Tibial artery (tissue), 4 donors: ENCODE data around the gene GRIFIN.

Experiments
- DNase-seq, 2 donors: peaks; one replicate each; pipeline ENCODE4 v3.0.0-alpha.2; 2019
- H3K27ac ChIP-seq, 2 donors: fragments of 200-600 bp; sonication (generic) in 1 of 2; 1 replicate in 1 of 2; 2 replicates in 1 of 2; pipeline ENCODE4 v1.5.1; 2018 to 2019; ENCODE audit warnings: mild to moderate bottlenecking in 1 of 2
- H3K27me3 ChIP-seq, 2 donors: fragments of 200-600 bp; sonication (generic) in 1 of 2; one replicate each; pipeline versions ENCODE4 v1.5.1 to v1.6.0; 2016 to 2019
- H3K36me3 ChIP-seq, 3 donors: fragments of 200-600 bp; sonication (generic) in 2 of 3; one replicate each; pipeline ENCODE4 v1.5.1; 2016 to 2019; ENCODE audit warnings: mild to moderate bottlenecking in 2 of 3
- H3K4me1 ChIP-seq, 4 donors: fragments of 200-600 bp; sonication (generic) in 2 of 4; 1 replicate in 3 of 4; 2 replicates in 1 of 4; pipeline ENCODE4 v1.5.1; 2016 to 2019
- H3K4me3 ChIP-seq, 2 donors: fragments of 200-600 bp; sonication (generic) in 1 of 2; 1 replicate in 1 of 2; 2 replicates in 1 of 2; pipeline ENCODE4 v1.5.1; 2018 to 2019; ENCODE audit warnings: mild to moderate bottlenecking in 2 of 2
- H3K9me3 ChIP-seq, 3 donors: fragments of 200-600 bp; sonication (generic) in 1 of 3; one replicate each; pipeline ENCODE4 v1.5.1; 2016 to 2019
- CTCF ChIP-seq, 2 experiments: fragments of 200-600 bp in 1 of 2; fragments of 450-650 bp in 1 of 2; IDR thresholded peaks; one replicate each; pipeline ENCODE4 v1.5.1; 2017 to 2019; ENCODE audit warnings: antibody characterized with exemption in 2 of 2, mild to moderate bottlenecking in 1 of 2, moderate library complexity in 1 of 2
- intact Hi-C: fragments of 100-400 bp; cut with DNase I; formaldehyde crosslinking; loops from one replicate; pipeline ENCODE4 v1.15.0; 2023; ENCODE audit warnings: low total_unique reads

GRIFIN gene

GRCh38 chr7:2476298-2476697, at the start of gene GRIFIN:
GRIFIN (minus strand) TSS chr7:2476398; CDS start chr7:2476383, 15 bp downstream.
- Histone ChIP-seq H3K27ac (no peak within 1 kb of the TSS), H3K36me3 (no peaks in the 10 kb centered on the region), H3K4me1 (peaks cover 9 to 29% (median 20%) of the 10 kb centered on the region in 4 donors), H3K9me3 (no peaks in the 10 kb centered on the region), H3K4me3 (no peak within 1 kb of the TSS), H3K27me3 (peaks cover 0 to 63% of the 10 kb centered on the region in 2 donors)
- TF ChIP-seq CTCF (IDR thresholded peaks at IDR 0.05): no peak
- DNase-seq: no peak
- intact Hi-C loops: no loop called here

- peaks cover 0 to 89% of the 10 kb centered on the region in 2 donors for H3K27me3 ChIP-seq
- no peak for TF ChIP-seq CTCF (IDR thresholded peaks at IDR 0.05)
- peaks cover 0 to 7% (median 7%) of the 10 kb centered on the region in 3 donors for H3K36me3 ChIP-seq
- peaks cover 0 to 74% (median 34%) of the 10 kb centered on the region in 4 donors for H3K4me1 ChIP-seq
- no peak for DNase-seq
- intact Hi-C loops: loop anchor here (5.0 kb wide), 1 partner anchor 37 kb away; no protein-coding TSS in a partner anchor
- no peak overlapping the region for H3K27ac ChIP-seq
- no peak overlapping the region for H3K4me3 ChIP-seq
- H3K9me3 ChIP-seq: no peaks in the 10 kb centered on the region
These were observed 48.8 kb upstream of the GRIFIN start for GRCh38 chr7:2524808-2525657.

- no peak overlapping the region for H3K27ac ChIP-seq
- intact Hi-C loops: loop anchor here (5.0 kb wide), 1 partner anchor 38 kb away; no protein-coding TSS in a partner anchor
- peaks cover 0 to 81% of the 10 kb centered on the region in 2 donors for H3K27me3 ChIP-seq
- peak in 1 of 2 donors; percentile 57 for DNase-seq
- H3K4me1 ChIP-seq: peaks cover 0 to 69% (median 33%) of the 10 kb centered on the region in 4 donors
- peaks cover 0 to 7% (median 7%) of the 10 kb centered on the region in 3 donors for H3K36me3 ChIP-seq
- no peak overlapping the region for H3K4me3 ChIP-seq
- TF ChIP-seq CTCF (IDR thresholded peaks at IDR 0.05): no peak
- H3K9me3 ChIP-seq: no peaks in the 10 kb centered on the region
These were observed 48.0 kb upstream of the GRIFIN start for GRCh38 chr7:2523941-2524807.

- H3K27me3 ChIP-seq: peaks cover 0 to 76% of the 10 kb centered on the region in 2 donors
- intact Hi-C loops: loop anchor here (5.0 kb wide), 1 partner anchor 39 kb away; no protein-coding TSS in a partner anchor
- H3K9me3 ChIP-seq: no peaks in the 10 kb centered on the region
- DNase-seq: no peak
- H3K27ac ChIP-seq: no peak overlapping the region
- TF ChIP-seq CTCF (IDR thresholded peaks at IDR 0.05): no peak
- peaks cover 0 to 74% (median 38%) of the 10 kb centered on the region in 4 donors for H3K4me1 ChIP-seq
- H3K4me3 ChIP-seq: peak overlapping the region in 1 of 2 donors; percentile 63
- peaks cover 0 to 7% (median 7%) of the 10 kb centered on the region in 3 donors for H3K36me3 ChIP-seq
These were observed 47.3 kb upstream of the GRIFIN start for GRCh38 chr7:2523461-2523936.

GRCh38 chr7:2522780-2523433, 46.7 kb upstream of the GRIFIN start:
- no peaks in the 10 kb centered on the region for H3K9me3 ChIP-seq
- H3K4me1 ChIP-seq: peaks cover 0 to 78% (median 37%) of the 10 kb centered on the region in 4 donors
- intact Hi-C loops: loop anchor here (5.0 kb wide), 1 partner anchor 39 kb away; no protein-coding TSS in a partner anchor
- H3K27ac ChIP-seq: no peak overlapping the region
- TF ChIP-seq CTCF (IDR thresholded peaks at IDR 0.05): no peak
- H3K4me3 ChIP-seq: peak overlapping the region; percentile 2 to 63
- H3K36me3 ChIP-seq: peaks cover 0 to 7% (median 7%) of the 10 kb centered on the region in 3 donors
- H3K27me3 ChIP-seq: peaks cover 0 to 76% of the 10 kb centered on the region in 2 donors
- DNase-seq: no peak
